Keratinocyte (primary cell): Measurements from ENCODE around the gene ADGRA3. TPM values are rescaled to one million over a fixed set of nuclear protein-coding genes. Genes with fewer than 3 reads are reported as not detected.

Source experiments
- DNase-seq: peaks from one replicate; pipeline ENCODE4 v3.0.0-alpha.2; 2011; ENCODE audit warnings: low read depth, missing footprints, low spot score
- FAIRE-seq: peaks from 2 replicates; lab custom pipeline; 2011; peaks lifted over from hg19 to GRCh38; lab: Jason Lieb, UNC
- H2AFZ ChIP-seq: 2 replicates; pipeline ENCODE4 v1.6.0; 2012; ENCODE audit warnings: low read length, control low read depth, inconsistent platforms; ENCODE audit not compliant: control insufficient read depth
- H3K27ac ChIP-seq: 2 replicates; pipeline ENCODE4 v1.5.1; 2011; ENCODE audit warnings: low read length; ENCODE audit not compliant: control insufficient read depth, insufficient read depth
- H3K27me3 ChIP-seq: 3 replicates; pipeline ENCODE4 v1.6.0; 2011; ENCODE audit warnings: low read length; ENCODE audit not compliant: control insufficient read depth, insufficient read depth; ENCODE audit errors: extremely low read depth
- H3K36me3 ChIP-seq, 2 experiments: 2 replicates in 1 of 2; 3 replicates in 1 of 2; pipeline ENCODE4 v1.5.1; 2011; ENCODE audit warnings: low read length in 2 of 2, mild to moderate bottlenecking in 1 of 2; ENCODE audit not compliant: control insufficient read depth in 2 of 2, insufficient read depth in 2 of 2; ENCODE audit errors: extremely low read depth in 1 of 2
- H3K4me1 ChIP-seq: 3 replicates; pipeline ENCODE4 v1.5.1; 2011; ENCODE audit warnings: low read length; ENCODE audit not compliant: control insufficient read depth, insufficient read depth; ENCODE audit errors: extremely low read depth
- H3K4me2 ChIP-seq: 3 replicates; pipeline ENCODE4 v1.6.0; 2011; ENCODE audit warnings: low read depth, low read length; ENCODE audit not compliant: control insufficient read depth, insufficient read depth; ENCODE audit errors: extremely low read depth
- H3K4me3 ChIP-seq, 3 experiments: fragments of 200-600 bp in 1 of 3; sonication (generic) in 1 of 3; 2 replicates in 2 of 3; 3 replicates in 1 of 3; pipeline ENCODE4 v1.5.1; 2011 to 2016; ENCODE audit warnings: low read length in 3 of 3, mild to moderate bottlenecking in 3 of 3, control low read depth in 2 of 3, inconsistent platforms in 1 of 3, low read depth in 1 of 3, mixed read lengths in 1 of 3, mixed run types in 1 of 3, moderate library complexity in 1 of 3; ENCODE audit not compliant: control insufficient read depth in 2 of 3, insufficient read depth in 2 of 3; ENCODE audit errors: extremely low read depth in 1 of 3
- H3K79me2 ChIP-seq: 2 replicates; pipeline ENCODE4 v1.6.0; 2012; ENCODE audit warnings: low read length; ENCODE audit not compliant: control insufficient read depth, insufficient read depth
- H3K9ac ChIP-seq: 3 replicates; pipeline ENCODE4 v1.6.0; 2011; ENCODE audit warnings: low read length; ENCODE audit not compliant: control insufficient read depth, insufficient read depth; ENCODE audit errors: extremely low read depth
- H3K9me1 ChIP-seq: 3 replicates; pipeline ENCODE4 v1.6.0; 2011; ENCODE audit warnings: low read length; ENCODE audit not compliant: control insufficient read depth, insufficient read depth; ENCODE audit errors: extremely low read depth
- H3K9me3 ChIP-seq: 2 replicates; pipeline ENCODE4 v1.5.1; 2012; ENCODE audit warnings: low read depth, low read length; ENCODE audit not compliant: control insufficient read depth
- H4K20me1 ChIP-seq: 3 replicates; pipeline ENCODE4 v1.6.0; 2011; ENCODE audit warnings: low read length; ENCODE audit not compliant: control insufficient read depth, insufficient read depth; ENCODE audit errors: extremely low read depth
- EZH2 ChIP-seq: IDR thresholded peaks from one replicate; pipeline ENCODE4 v1.6.1; 2012; ENCODE audit warnings: inconsistent platforms, mild to moderate bottlenecking, low read length, moderate library complexity
- dilution Hi-C: fragments of 300-500 bp; cut with MboI; formaldehyde crosslinking; loops from one replicate; pipeline ENCODE4 v1.7.0; 2020; ENCODE audit warnings: low sequenced_read_pairs; ENCODE audit not compliant: extremely low pct_ligation_motif_present
- polyA plus RNA-seq, 5 experiments: library from polyadenylated mRNA; depleted of rRNA in 3 of 5; stranded (reverse) in 3 of 5; stranded (forward) in 1 of 5; unstranded in 1 of 5; fragments of >200 nt; gene quantifications; 1 replicate in 1 of 5; 2 replicates in 3 of 5; 3 replicates in 1 of 5; pipeline versions ENCODE4 v1.2.1 to v1.2.3, GENCODE V29; 2011 to 2012; ENCODE audit warnings: missing spikeins in 2 of 5, low read depth in 1 of 5, low replicate concordance in 1 of 5
- TF ChIP-seq, protein P1 (sequence below), 3 experiments: IDR thresholded peaks in 1 of 3; conservative IDR thresholded peaks in 1 of 3; optimal IDR thresholded peaks in 1 of 3; 2 replicates in 2 of 3; 3 replicates in 1 of 3; pipeline versions ENCODE3 to v1.5.1; 2011; ENCODE audit warnings: low read length in 3 of 3, mild to moderate bottlenecking in 3 of 3, moderate library complexity in 2 of 3, control low read depth in 1 of 3, inconsistent platforms in 1 of 3; ENCODE audit not compliant: insufficient read depth in 2 of 3; ENCODE audit errors: extremely low read depth in 1 of 3

Gene ADGRA3
- polyA plus RNA-seq, 1 donor (not counting 4 experiments of a cell fraction or from before 2014, with no cell fraction given) = 38.7 TPM

DNA sequence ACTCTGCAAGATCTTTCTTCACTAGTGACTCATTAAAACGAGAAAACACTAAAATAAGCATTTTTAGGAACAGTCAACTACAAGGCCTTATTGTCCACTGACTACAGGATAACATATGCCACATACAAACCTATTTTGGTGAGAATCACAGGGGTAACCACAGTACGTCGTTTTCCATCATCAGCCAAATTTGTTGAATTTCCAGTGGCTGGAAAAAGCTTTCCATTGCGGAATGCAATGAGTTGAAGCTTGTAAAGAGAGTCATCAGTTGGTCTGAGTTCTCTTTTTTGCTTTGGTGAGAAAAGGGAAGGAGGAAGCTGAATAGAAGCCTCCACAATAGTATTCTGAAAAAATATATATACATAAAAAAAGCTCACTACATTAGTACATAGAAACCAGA lies 102.4 kb downstream of the ADGRA3 start:
- Histone ChIP-seq H3K9ac (no peak overlapping the region), H3K9me3 (no peaks in the 10 kb centered on the region), H3K36me3 (peaks cover 0 to 6% of the 10 kb centered on the region in 2 experiments), H3K4me2 (no peak overlapping the region), H3K4me1 (no peaks in the 10 kb centered on the region), H3K4me3 (no peak overlapping the region), H3K79me2 (no peaks in the 10 kb centered on the region), H4K20me1 (no peaks in the 10 kb centered on the region), H3K9me1 (no peaks in the 10 kb centered on the region), H3K27ac (no peak overlapping the region), H2AFZ (no peak overlapping the region), H3K27me3 (no peaks in the 10 kb centered on the region)
- no peak for DNase-seq
- no peak for TF ChIP-seq EZH2
- TF ChIP-seq, protein P1, sequence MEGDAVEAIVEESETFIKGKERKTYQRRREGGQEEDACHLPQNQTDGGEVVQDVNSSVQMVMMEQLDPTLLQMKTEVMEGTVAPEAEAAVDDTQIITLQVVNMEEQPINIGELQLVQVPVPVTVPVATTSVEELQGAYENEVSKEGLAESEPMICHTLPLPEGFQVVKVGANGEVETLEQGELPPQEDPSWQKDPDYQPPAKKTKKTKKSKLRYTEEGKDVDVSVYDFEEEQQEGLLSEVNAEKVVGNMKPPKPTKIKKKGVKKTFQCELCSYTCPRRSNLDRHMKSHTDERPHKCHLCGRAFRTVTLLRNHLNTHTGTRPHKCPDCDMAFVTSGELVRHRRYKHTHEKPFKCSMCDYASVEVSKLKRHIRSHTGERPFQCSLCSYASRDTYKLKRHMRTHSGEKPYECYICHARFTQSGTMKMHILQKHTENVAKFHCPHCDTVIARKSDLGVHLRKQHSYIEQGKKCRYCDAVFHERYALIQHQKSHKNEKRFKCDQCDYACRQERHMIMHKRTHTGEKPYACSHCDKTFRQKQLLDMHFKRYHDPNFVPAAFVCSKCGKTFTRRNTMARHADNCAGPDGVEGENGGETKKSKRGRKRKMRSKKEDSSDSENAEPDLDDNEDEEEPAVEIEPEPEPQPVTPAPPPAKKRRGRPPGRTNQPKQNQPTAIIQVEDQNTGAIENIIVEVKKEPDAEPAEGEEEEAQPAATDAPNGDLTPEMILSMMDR (optimal IDR thresholded peaks at IDR 0.05 in 1 of 3, IDR thresholded peaks at IDR 0.05 in 1 of 3, conservative IDR thresholded peaks at IDR 0.05 in 1 of 3; ENCODE audit: extremely low read depth in 1 of 3, insufficient read depth in 2 of 3, low read length in 3 of 3) = no peak
- dilution Hi-C loops = no loop called here
- no peak for FAIRE-seq

- peaks cover 0 to 6% of the 10 kb centered on the region in 2 experiments for H3K36me3 ChIP-seq
- no peaks in the 10 kb centered on the region for H3K9me1 ChIP-seq
- no peaks in the 10 kb centered on the region for H3K79me2 ChIP-seq
- no peak overlapping the region for H3K27ac ChIP-seq
- H3K9me3 ChIP-seq = no peaks in the 10 kb centered on the region
- no peaks in the 10 kb centered on the region for H4K20me1 ChIP-seq
- dilution Hi-C loops = no loop called here
- no peak overlapping the region for H3K4me3 ChIP-seq
- H2AFZ ChIP-seq = no peak overlapping the region
- no peak overlapping the region for H3K4me2 ChIP-seq
- H3K9ac ChIP-seq = no peak overlapping the region
- no peaks in the 10 kb centered on the region for H3K27me3 ChIP-seq
- no peaks in the 10 kb centered on the region for H3K4me1 ChIP-seq
- DNase-seq (no peak), FAIRE-seq (no peak)
- TF ChIP-seq EZH2 = no peak
- TF ChIP-seq, protein P1 (optimal IDR thresholded peaks at IDR 0.05 in 1 of 3, IDR thresholded peaks at IDR 0.05 in 1 of 3, conservative IDR thresholded peaks at IDR 0.05 in 1 of 3; ENCODE audit: extremely low read depth in 1 of 3, insufficient read depth in 2 of 3, low read length in 3 of 3) = no peak
Measured at GRCh38 chr4:22412013-22412412, 103.9 kb downstream of the ADGRA3 start.
